22Rv1 (cell line): ENCODE measurements around the gene BRCA1.
"Not testable (repeated sequence)": the region's sequence is repeated elsewhere in the genome, so short reads cannot be mapped to it uniquely, and the experiment has no call there.

ENCODE experiments used
- H3K27ac ChIP-seq: fragments of 450-650 bp; 2 replicates; pipeline ENCODE4 v1.5.1; 2017
- ZFX ChIP-seq: fragments of 450-650 bp; IDR thresholded peaks from 2 replicates; pipeline ENCODE4 v1.6.1; 2017; ENCODE audit warnings: antibody characterized with exemption, borderline replicate concordance
- TF ChIP-seq, protein P1 (sequence below): fragments of 450-650 bp; IDR thresholded peaks from 2 replicates; pipeline ENCODE4 v1.5.1; 2017; ENCODE audit warnings: mild to moderate bottlenecking

The BRCA1 gene

DNA sequence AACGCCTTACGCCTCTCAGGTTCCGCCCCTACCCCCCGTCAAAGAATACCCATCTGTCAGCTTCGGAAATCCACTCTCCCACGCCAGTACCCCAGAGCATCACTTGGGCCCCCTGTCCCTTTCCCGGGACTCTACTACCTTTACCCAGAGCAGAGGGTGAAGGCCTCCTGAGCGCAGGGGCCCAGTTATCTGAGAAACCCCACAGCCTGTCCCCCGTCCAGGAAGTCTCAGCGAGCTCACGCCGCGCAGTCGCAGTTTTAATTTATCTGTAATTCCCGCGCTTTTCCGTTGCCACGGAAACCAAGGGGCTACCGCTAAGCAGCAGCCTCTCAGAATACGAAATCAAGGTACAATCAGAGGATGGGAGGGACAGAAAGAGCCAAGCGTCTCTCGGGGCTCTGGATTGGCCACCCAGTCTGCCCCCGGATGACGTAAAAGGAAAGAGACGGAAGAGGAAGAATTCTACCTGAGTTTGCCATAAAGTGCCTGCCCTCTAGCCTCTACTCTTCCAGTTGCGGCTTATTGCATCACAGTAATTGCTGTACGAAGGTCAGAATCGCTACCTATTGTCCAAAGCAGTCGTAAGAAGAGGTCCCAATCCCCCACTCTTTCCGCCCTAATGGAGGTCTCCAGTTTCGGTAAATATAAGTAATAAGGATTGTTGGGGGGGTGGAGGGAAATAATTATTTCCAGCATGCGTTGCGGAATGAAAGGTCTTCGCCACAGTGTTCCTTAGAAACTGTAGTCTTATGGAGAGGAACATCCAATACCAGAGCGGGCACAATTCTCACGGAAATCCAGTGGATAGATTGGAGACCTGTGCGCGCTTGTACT is at the start of gene BRCA1:
BRCA1 (minus strand) TSS at position 232 of the 834 bp plus-strand sequence. CDS start 1,268 bp downstream, outside the sequence.
- TF ChIP-seq ZFX: no peak
- TF ChIP-seq, protein P1, sequence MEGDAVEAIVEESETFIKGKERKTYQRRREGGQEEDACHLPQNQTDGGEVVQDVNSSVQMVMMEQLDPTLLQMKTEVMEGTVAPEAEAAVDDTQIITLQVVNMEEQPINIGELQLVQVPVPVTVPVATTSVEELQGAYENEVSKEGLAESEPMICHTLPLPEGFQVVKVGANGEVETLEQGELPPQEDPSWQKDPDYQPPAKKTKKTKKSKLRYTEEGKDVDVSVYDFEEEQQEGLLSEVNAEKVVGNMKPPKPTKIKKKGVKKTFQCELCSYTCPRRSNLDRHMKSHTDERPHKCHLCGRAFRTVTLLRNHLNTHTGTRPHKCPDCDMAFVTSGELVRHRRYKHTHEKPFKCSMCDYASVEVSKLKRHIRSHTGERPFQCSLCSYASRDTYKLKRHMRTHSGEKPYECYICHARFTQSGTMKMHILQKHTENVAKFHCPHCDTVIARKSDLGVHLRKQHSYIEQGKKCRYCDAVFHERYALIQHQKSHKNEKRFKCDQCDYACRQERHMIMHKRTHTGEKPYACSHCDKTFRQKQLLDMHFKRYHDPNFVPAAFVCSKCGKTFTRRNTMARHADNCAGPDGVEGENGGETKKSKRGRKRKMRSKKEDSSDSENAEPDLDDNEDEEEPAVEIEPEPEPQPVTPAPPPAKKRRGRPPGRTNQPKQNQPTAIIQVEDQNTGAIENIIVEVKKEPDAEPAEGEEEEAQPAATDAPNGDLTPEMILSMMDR: no peak
- peak within 1 kb of the TSS; percentile 88 for H3K27ac ChIP-seq

DNA sequence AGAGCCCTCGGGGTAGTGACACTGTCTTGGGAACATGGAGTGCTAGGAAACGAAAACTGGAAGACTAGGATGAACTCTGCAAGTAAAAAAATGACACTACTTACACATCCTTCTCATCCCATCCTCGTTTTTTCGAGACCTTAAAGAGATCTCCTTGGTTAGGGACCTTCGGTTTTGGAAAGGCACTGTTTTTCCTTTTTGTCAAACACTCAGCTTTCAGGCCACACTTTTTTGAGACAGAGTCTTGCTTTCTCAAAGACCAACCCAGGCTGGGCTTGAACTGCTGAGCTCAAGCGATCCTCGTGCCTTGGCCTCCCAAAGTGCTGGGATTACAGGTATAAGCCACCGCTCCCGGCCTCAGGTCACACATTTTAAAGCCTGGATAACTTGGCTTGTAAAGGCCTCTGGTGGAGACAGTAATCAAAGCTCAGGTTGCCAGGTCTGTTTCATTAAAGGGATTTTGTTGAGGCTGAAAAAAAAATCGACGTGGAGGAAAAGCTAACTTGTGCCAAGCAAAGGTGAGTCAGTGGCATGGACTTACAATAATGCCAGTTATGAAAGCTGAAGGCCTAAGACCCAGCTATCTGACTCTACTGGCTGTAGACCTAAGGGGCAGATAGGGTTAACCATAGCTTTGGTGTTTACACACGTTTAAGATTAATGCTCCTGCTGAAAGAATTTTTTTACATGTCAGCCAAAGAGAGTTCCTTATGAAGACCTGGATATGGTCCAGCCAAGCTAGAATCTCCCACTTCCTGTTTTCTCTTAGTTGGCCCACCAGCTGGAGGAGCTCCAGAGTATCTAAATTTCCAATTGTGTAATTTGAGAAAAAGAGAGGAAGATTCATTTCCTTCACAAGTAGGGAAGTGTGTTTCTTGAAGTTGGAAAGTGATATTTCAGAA is 46.7 kb upstream of the BRCA1 start:
- H3K27ac ChIP-seq: peak overlapping the region; percentile 93
- no peak for TF ChIP-seq ZFX
- TF ChIP-seq, protein P1: 0 out of 2 replicates have a peak, but pooled peaks have one; percentile 14

DNA sequence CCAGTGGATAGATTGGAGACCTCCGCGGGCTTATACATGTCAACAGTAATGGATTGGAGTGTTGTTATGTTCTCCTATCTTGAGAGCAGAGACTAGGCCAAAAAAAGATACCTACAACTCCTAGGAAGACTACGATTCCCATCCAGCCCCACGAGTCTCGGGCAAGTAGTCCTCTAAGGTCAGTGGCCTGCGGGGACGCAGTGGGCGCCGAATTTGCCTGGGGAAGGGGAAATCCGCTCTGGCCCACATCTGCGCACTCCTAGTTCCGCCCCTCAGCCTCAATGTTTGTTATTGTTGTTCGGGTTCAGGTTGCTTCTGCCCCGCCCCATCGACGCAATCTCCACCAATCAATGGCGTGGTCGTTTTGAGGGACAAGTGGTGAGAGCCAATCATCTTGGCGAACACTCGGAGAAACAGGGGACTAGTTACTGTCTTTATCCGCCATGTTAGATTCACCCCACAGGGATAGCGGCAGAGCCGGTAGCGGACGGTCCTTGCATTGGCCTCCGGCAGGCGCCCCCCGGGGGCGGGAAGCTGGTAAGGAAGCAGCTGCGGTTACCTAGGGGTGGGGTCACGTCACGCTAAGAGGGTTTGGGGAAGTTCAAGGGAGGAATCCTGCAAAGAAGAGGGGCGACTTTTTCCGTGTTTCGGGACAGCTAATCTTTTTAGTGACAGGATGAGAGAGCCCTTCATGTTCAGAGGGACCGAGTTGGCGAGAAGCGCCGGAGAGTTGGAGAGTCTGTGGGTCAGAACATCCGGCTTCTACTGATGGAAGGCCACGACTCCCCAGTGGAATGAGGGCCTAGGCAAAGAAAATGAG is 45.8 kb upstream of the BRCA1 start, which contains the start of gene NBR1:
NBR1 (plus strand) TSS at position 449 of the 820 bp plus-strand sequence. CDS start 4,586 bp downstream, outside the sequence.
- H3K27ac ChIP-seq: peak within 1 kb of the TSS; percentile 93
- no peak for TF ChIP-seq ZFX
- TF ChIP-seq, protein P1: no peak

DNA sequence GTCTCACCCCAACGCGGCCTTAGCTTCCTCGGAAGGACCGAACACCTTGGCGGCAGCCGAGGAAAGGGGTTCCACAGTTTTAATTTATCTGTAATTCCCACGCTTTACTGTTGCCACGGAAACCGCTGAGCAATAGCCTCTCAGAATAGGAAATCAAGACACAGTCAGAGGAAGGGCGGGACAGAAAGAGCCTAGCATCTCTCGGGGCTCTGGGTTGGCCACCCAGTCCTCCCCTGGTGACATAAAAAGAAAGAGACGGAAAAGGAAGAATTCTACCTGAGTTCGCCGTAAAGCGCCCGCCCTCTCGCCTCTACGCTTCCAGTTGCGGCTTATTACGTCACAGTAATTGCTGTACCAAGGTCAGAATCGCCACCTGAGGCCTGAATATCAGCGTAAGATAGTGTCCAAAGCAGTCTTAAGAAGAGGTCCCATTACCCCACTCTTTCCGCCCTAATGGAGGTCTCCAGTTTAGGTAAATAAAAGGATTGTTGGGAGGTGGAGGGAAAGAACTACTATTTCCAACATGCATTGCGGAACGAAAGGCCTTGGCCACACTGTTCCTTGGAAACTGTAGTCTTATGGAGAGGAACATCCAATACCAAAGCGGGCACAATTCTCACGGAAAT is 45.1 kb upstream of the BRCA1 start:
- H3K27ac ChIP-seq: peak overlapping the region; percentile 93
- TF ChIP-seq, protein P1: no peak
- TF ChIP-seq ZFX: no peak

DNA sequence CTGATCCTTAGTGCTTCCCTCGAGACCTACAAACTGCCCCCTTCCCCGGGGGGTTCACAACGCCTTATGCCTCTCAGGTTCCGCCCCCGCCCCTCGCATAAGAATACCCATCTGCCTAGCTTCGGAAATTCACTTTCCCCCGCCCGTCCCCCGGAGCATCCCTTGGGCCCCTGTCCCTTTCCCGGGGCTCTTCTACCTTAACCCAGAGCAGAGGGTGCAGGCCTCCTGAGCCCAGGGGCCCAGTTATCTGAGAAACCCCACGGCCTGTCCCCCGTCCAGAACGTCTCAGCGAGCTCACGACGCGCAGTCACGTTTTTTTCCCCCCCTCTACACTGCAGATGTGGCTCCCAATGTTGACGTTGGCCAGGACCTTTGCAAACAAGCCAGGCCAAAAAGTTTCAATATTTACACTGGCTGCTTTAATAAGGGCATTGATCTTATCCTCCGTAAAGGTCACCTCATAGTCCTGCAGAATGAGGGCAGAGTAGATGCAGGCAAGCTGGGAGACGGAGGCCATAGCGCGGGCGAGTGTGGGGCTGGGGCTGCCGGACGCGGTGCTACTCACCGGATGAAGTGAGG is 44.5 kb upstream of the BRCA1 start:
- TF ChIP-seq, protein P1: no peak
- no peak for TF ChIP-seq ZFX
- H3K27ac ChIP-seq: peak overlapping the region; percentile 93

DNA sequence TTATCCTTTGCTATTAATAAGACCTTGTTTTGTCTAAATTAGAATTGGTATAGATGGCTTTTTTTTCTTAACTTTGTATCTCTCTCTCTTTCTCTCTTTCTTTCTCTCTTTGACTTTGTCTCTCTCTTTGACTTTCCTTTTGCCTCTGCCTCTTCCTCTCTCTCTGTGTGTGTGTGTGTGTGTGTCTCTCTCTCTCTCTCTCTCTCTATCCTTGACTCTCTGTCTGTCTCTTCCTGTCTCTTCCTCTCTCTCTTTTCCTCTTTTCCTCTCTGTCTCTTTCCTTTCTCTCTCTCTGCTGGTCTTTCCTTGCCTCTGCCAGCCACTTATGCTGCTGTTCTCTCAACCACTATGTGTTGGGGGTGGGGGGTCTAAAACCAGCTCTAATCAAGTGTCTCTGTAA is 40.8 kb upstream of the BRCA1 start:
- H3K27ac ChIP-seq: not testable (repeated sequence)

DNA sequence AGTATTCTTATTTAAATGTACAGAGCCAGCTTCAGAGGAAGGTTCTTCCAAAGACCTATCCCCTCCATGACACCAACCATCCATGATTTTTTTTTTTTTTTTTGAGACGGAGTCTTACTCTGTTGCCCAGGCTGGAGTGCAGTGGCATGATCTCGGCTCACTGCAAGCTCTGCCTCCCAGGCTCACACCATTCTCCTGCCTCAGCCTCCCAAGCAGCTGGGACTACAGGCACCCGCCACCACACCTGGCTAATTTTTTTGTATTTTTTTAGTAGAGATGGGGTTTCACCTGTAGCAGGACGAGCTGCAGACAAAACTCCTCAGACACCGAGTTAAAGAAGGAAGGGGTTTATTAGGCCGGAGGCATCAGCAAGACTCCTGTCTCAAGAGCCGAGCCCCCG is 34.8 kb upstream of the BRCA1 start:
- not testable (repeated sequence) for H3K27ac ChIP-seq

DNA sequence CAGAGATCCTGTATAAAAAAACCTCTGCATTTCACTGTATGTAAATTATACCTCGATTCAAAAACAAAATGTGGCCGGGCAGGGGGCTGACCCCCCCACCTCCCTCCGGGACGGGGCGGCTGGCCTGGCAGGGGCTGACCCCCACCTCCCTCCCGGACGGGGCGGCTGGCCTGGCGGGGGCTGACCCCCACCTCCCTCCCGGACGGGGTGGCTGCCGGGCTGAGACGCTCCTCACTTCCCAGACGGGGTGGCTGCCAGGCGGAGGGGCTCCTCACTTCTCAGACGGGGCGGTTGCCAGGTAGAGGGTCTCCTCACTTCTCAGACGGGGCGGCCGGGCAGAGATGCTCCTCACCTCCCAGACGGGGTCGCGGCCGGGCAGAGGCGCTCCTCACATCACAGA is 34.1 kb upstream of the BRCA1 start:
- H3K27ac ChIP-seq: not testable (repeated sequence)
